HG02763 (cell line): ENCODE results near the gene CENATAC.
"Not testable (repeated sequence)": the region's sequence is repeated elsewhere in the genome, so short reads cannot be mapped to it uniquely, and the experiment has no call there.

Experiments used
- ATAC-seq: cut with Tn5 transposase; IDR thresholded peaks from one replicate; pipeline ENCODE4 v1.9.1; 2021; ENCODE audit warnings: mild to moderate bottlenecking, moderate library complexity; ENCODE audit not compliant: unreplicated experiment

CENATAC gene

GRCh38 chr11:119025978-119026766 lies 28.2 kb downstream of the CENATAC start:
- no peak for ATAC-seq

GRCh38 chr11:119026970-119027369 lies 29.0 kb downstream of the CENATAC start:
- ATAC-seq = no peak

DNA sequence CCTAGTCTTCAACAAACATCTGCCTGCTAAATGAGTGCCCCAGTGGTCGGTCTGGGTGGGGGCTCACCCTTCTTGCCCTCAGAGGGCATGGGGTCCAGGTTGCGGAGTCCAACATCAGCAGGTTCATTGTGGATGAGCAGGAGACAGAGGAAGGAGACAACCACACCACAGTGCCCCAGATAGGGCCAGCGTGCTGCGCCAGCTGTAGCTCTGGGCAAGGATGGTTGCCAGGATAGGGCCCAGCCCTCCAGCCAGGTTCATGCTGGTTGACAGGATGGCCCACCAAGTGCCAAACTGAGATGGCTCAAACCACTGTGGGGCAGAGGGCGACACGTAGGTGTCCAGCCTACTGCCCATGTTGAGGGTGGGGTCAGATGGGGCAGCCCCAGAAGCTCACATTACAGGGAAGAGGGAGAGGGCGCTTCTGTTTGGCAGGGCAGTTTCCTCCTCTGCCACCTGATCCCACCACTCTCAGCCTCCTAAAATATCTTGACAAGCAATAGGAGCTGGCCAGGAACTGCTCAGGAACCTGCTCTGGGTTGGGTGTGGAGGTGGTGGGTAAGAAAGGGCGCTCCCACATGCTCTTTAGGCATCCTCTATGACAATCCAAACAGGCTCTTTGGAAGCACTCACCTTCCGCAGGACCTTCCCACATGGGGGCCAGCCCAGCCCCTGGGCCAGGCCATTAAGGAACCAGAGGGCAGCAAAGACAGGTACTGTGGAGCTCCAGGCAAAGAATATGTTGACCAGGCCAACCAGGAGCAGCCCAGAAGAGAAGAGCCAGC lies 29.8 kb downstream of the CENATAC start:
- no peak for ATAC-seq

DNA sequence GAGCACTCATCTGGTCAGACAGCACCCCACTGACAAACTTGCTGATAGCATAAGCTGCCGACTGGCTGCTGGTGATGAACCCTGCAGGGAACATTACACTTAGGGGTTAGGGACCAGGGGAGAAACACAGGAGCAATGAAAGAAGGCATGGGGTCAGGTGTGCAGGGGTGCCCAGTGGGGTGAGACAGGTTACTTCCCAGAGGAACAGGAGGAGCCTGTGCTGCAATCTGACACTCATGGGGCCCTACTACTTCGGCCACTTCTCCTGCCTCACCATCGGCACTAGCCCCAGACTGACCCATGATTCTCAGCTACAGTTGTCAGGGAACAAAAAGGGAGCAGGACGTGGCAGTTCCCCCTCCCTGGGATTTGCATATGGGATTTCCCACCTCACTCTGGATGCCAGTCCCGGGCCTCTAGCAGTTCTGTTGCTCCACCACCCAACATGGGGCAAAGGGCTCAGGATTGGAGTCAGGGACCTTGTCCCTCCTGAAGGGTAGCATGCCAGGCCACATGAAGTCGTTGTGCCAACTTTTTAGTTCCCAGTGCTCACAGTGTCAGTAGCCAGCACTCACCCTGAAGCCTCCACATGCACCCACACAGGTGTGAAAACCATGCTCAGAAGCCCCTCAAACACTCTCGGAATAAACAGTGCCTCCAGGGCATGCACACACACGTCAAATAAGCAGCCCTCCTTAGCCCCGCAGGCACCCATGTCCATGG lies 30.6 kb downstream of the CENATAC start:
- no peak for ATAC-seq

DNA sequence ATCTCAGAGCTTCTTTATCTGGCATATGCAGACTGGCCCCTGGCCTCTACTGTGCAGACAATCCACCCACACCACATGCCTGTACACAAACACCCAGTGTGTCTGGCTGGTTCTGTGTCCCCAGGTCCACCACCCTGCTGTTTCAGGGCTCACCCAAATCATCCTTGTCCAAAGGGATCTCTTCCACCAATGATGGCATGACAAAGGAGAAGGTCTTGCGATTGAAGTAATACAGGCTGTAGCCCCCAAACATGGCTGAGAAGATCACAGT lies 31.1 kb downstream of the CENATAC start:
- ATAC-seq = no peak

DNA sequence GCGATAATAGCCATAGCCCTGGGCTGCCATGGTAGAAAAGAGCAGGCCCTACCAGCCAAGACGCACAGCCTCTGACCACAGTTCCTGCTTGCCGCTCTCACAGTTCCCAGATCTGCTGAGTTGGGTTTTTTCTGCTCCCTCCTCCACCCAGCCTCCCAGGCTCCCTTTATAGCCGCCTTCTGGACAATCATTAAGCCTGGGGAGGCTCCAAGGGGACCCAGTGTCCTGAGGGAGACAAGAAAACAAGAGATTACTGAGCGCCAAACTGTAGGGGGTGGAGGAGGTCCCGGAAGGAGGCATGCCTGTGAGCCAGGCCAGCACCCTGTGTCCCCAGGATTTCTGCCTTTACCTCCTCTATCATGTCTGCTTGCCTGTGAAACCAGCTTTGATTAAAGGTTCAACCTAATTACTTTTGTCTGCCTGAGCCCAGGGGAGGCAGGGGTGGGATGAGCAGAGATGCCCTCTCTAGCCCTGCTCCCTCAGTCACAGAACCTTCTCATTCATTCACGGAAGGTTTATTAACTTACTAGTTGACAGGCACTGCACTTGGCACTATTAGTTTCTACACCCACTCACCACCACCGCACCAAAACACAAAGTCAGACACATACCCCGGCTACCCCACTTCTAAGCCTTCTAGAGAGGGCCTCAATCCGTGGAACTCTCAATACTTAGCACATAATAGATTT lies 31.5 kb downstream of the CENATAC start:
- peak; percentile 1 for ATAC-seq

- peak; percentile 10 for ATAC-seq
These were observed 32.0 kb downstream of the CENATAC start for GRCh38 chr11:119030029-119030328.

GRCh38 chr11:119030329-119031047 lies 32.5 kb downstream of the CENATAC start, which contains the start of gene SLC37A4:
TSS of gene SLC37A4 (minus strand) at chr11:119030877.
- ATAC-seq = peak; percentile 85

DNA sequence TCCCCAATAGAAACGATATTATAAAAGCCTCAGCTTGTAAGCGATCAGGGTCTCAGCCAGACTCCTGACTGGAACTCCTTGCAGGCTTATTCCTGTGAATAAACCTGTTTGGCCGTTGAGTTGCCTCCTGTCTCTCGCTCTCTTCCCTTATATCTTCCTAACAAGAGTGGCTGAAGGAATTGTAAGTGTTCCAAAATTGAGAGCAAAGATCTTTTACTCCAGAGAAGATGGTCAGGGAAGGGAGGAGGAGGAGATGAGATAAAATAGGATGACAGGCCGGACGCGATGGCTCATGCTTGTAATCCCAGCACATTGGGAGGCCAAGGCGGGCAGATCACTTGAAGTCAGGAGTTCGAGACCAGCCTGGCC lies 34.0 kb downstream of the CENATAC start:
- ATAC-seq = no peak

- not testable (repeated sequence) for ATAC-seq
These were observed 35.5 kb downstream of the CENATAC start for GRCh38 chr11:119033421-119033820.

DNA sequence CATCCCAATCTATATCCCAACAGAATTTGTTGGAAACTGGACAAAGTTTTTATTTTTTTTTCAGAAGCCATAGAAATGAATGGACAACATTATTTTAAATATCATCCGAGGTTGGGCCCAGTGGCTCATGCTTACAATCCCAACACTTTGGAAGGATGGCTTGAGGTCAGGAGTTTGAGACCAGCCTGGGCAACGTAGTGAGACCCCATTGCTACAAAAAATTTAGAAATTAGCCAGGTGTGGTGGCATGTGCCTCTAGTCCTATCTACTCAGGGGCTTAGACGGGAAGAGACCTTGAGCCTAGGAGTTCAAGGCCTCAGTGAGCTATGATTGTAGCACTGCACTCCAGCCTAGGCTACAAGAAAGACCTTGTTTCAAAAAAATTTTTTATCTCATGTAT lies 36.9 kb downstream of the CENATAC start:
- no peak for ATAC-seq

- ATAC-seq = no peak
These were observed 40.9 kb downstream of the CENATAC start for GRCh38 chr11:119038884-119039283.

DNA sequence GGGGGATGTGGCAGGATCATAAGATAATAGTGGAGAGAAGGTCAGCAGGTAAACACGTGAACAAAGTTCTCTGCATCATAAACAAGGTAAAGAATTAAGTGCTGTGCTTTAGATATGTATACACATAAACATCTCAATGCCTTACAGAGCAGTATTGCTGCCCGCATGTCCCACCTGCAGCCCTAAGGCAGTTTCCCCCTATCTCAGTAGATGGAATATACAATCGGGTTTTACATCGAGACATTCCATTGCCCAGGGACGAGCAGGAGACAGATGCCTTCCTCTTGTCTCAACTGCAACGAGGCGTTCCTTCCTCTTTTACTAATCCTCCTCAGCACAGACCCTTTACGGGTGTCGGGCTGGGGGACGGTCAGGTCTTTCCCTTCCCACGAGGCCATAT lies 41.5 kb downstream of the CENATAC start:
- not testable (repeated sequence) for ATAC-seq

- no peak for ATAC-seq
These were observed 44.0 kb downstream of the CENATAC start for GRCh38 chr11:119041821-119042514.

DNA sequence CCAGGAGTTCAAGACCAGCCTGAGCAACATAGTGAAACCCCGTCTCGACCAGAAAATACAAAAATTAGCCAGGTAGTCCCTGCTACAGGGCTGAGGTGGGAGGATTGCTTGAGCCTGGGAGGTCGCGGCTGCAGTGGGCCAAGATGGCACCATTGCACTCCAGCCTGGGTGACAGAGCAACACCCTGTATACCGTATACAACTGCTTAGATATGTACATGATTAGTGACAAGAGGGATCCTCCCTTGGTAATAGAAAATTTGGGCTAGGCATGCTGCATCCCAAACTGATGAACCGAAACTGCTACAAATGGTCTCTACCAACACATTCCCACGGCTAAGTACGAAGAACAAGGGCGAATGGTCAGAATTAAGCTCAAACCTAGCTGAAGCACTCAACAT lies 45.0 kb downstream of the CENATAC start:
- ATAC-seq = no peak

GRCh38 chr11:119044708-119045107 lies 46.8 kb downstream of the CENATAC start:
- no peak for ATAC-seq

DNA sequence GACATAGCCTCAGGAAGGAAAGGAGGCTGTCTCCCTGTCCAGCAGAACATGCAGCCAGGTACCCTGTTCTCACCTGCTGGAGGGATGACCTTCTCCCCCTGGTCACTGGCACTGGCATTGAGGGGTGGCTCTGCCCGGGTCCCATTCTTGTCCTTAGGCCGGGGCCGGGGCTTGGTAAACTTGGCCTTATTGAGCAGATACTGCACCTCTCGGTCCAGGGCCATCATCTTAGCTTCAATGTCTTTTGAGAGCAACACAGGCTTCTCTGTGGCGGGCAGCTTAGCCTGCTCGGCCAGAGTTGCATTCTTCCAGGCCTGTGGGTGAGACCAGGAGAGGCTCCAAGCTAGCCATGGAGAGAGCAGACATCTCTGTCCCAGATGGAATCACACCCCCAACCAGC lies 48.6 kb downstream of the CENATAC start:
- no peak for ATAC-seq

GRCh38 chr11:119047205-119047604 lies 49.3 kb downstream of the CENATAC start:
- ATAC-seq = no peak

GRCh38 chr11:119048644-119049043 lies 50.7 kb downstream of the CENATAC start:
- no peak for ATAC-seq

DNA sequence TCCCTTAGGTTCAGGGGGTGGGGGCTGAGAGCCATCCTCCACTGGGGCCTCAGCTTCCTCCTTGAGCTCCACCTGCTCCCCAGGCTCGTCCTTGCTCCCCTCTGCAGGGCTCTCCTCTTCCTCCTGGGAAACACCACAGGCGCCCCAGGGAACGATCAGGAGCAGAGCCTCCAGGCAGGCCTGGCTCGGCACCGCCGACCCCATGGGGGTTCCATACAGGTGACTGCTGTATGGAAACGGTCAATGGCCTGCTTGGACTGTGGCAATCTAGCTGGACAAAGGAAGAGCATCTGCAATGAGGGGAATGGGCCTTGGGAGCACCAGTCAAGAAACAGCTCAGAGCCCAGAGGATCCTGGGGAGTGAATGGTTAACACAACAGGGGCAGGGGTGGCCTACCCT lies 51.1 kb downstream of the CENATAC start:
- ATAC-seq = no peak
